ENCODE data around the gene SELENOW. TPM values are rescaled to one million over a fixed set of nuclear protein-coding genes. Genes with fewer than 3 reads are reported as not detected.
"Not testable (repeated sequence)": the region's sequence is repeated elsewhere in the genome, so short reads cannot be mapped to it uniquely, and the experiment has no call there.

Gene SELENOW
- polyA plus RNA-seq, 3 donors, result 129 to 150 (median 150) TPM

DNA sequence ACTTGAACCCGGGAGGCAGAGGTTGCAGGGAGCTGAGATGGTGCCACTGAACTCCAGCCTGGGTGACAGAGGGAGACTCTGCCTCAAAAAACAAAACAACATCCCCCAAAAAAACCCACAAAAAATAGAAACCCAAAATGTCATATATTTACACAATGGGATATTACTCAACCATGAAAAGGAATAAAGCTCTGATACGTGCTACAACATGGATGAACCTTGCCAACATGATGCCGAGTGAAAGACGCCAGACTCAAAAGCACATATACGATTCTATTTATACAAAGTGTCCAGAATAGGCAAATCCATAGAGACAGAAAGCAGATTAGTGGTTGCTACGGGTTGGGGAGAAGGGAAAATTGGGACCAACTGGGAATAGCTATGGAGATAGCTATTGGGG is 27.9 kb downstream of the SELENOW start:
- no peak for DNase-seq

GRCh38 chr19:47813304-47813994 is 34.9 kb downstream of the SELENOW start:
- peak; percentile 57 for DNase-seq

- DNase-seq, result no peak
Measured at GRCh38 chr19:47813995-47814328, 35.5 kb downstream of the SELENOW start.

DNA sequence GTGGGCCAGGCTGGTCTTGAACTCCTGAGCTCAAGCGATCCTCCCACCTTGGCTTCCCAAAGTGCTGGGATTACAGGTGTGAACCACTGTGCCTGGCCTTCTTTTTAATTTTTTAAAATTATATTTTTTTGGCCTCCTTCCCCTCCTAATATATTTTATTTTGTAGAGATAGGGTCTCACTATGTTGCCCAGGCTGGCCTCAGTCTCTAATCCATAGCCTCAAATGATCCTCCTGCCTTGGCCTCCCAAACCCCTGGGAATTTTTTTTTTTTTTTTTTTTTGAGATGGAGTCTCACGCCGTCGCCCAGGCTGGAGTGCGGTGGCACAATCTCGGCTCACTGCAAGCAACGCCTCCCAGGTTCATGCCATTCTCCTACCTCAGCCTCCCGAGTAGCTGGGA is 37.8 kb downstream of the SELENOW start:
- DNase-seq, result not testable (repeated sequence)

DNA sequence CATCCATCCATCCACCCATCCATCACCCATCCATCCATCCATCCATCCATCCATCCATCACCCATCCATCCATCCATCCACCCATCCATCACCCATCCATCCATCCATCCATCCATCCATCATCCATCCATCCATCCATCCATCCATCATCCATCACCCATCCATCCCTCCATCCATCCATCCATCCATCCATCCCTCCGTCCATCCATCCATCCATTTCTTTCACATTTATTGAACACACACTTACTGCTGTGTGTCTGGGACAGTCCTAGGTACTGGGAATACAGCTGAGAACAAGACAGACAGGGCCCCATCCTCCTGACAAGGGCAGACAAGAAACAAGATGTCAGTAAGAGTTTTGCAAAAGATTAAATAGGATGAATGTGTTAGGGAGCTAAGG is 39.7 kb downstream of the SELENOW start:
- DNase-seq, result not testable (repeated sequence)

- no peak for DNase-seq
Measured at GRCh38 chr19:47819858-47820257, 41.4 kb downstream of the SELENOW start.

DNA sequence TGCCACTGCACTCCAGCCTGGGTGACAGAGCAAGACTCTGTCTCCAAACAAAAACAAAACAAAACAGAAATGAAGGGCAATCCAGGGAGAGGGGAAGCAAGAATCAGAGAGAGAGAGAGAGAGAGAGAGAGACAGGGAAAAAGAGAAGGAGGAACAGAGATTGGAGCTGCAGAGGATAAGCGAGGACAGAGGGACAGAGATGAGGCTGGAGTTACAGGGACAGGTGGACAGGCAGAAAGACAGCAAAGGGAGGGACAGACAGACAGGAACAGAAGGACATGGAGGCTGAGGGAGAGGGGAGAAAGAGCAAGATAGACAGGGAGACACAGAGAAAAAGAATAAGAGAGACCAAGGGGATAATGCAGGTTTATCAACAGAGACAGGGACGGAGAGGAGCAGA is 41.9 kb downstream of the SELENOW start:
- no peak for DNase-seq

GRCh38 chr19:47821460-47822020 is 43.0 kb downstream of the SELENOW start, which contains the start of gene CRX:
Gene CRX, plus strand, starts transcription at chr19:47821937. Its CDS starts 12,507 bp downstream, at chr19:47834444.
- DNase-seq, result no peak

DNA sequence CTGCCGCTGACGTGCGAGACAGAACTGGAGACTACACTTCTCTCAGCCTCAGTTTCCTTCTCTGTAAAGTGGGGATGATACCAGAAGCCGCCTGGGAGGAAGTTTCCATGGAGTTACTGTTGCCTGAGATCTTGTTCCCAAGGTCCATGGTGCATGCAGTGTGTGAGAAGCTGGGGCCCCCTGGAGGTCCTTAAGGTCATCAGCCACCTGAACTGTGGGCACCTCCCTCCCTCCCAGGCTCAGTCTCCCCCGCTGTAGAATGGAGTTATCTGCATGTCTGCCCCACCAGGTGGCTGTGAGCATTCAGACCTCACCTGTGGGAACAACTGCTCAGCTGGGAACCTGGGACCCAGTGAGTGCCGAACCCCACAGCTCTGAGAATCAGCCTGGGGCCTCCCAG is 45.9 kb downstream of the SELENOW start:
- DNase-seq, result no peak

GRCh38 chr19:47826800-47827199 is 48.3 kb downstream of the SELENOW start:
- no peak for DNase-seq

GRCh38 chr19:47832723-47833122 is 54.2 kb downstream of the SELENOW start:
- DNase-seq, result no peak

Other genes with a start within 250 kb of the SELENOW start
- under 1 TPM; 0.20 to 0.40 (median 0.40) TPM for gene ZNF541, start 205.6 kb upstream of the SELENOW start, polyA plus RNA-seq (ENCODE audit: insufficient read length in 3 of 3)
- 10 to 100 TPM; 14.1 to 19.7 (median 17.1) TPM for gene BICRA, start 169.6 kb upstream of the SELENOW start, polyA plus RNA-seq (ENCODE audit: insufficient read length in 3 of 3)
- gene EHD2, start 65.3 kb upstream of the SELENOW start, polyA plus RNA-seq (ENCODE audit: insufficient read length in 3 of 3), result 10 to 100 TPM; 26.1 to 42.0 (median 34.8) TPM
- 100 to 1,000 TPM; 370 to 415 (median 376) TPM for gene NOP53, start 33.2 kb upstream of the SELENOW start, polyA plus RNA-seq (ENCODE audit: insufficient read length in 3 of 3)
- gene TPRX1, start 25.8 kb downstream of the SELENOW start, polyA plus RNA-seq (ENCODE audit: insufficient read length in 3 of 3), result not detected
- gene CRX, start 43.2 kb downstream of the SELENOW start, polyA plus RNA-seq (ENCODE audit: insufficient read length in 3 of 3), result under 1 TPM; 0.01 to 0.14 (median 0.06) TPM
- gene TPRX2, start 80.5 kb downstream of the SELENOW start, polyA plus RNA-seq (ENCODE audit: insufficient read length in 3 of 3), result not detected
- gene SULT2A1, start 107.6 kb downstream of the SELENOW start, polyA plus RNA-seq (ENCODE audit: insufficient read length in 3 of 3), result 1 to 10 TPM in 1 of 3 donors, under 1 TPM in 1, not detected in 1; 0.61 to 1.6 TPM
- gene BSPH1, start 213.5 kb downstream of the SELENOW start, polyA plus RNA-seq (ENCODE audit: insufficient read length in 3 of 3), result not detected
- gene ELSPBP1, start 215.9 kb downstream of the SELENOW start, polyA plus RNA-seq (ENCODE audit: insufficient read length in 3 of 3), result under 1 TPM in 1 of 3 donors, not detected in 2; 0.37 TPM

Data from renal pelvis (tissue), 4 donors.